WTC11 (cell line): Measurements from ENCODE around the gene VSNL1.

Source experiments
- ATF3 ChIP-seq: sonication (generic); formaldehyde crosslinking; conservative IDR thresholded peaks from 2 replicates; pipeline ENCODE4 v1.8.1; 2022; ENCODE audit warnings: mild to moderate bottlenecking, missing genetic modification reagents
- CTCF ChIP-seq: fragments of 200-600 bp; IDR thresholded peaks from 2 replicates; pipeline ENCODE4 v1.8.0; 2022; ENCODE audit warnings: antibody characterized with exemption
- IRF1 ChIP-seq: sonication (generic); formaldehyde crosslinking; IDR thresholded peaks from 2 replicates; pipeline ENCODE4 v1.8.0; 2023; ENCODE audit warnings: missing genetic modification reagents
- MAX ChIP-seq: sonication (generic); formaldehyde crosslinking; IDR thresholded peaks from 2 replicates; pipeline ENCODE4 v1.8.0; 2022; ENCODE audit warnings: mild to moderate bottlenecking, missing genetic modification reagents
- PRDM15 ChIP-seq: sonication (generic); formaldehyde crosslinking; IDR thresholded peaks from 2 replicates; pipeline ENCODE4 v1.8.0; 2022; ENCODE audit warnings: missing genetic modification reagents
- USF2 ChIP-seq: sonication (generic); formaldehyde crosslinking; IDR thresholded peaks from 2 replicates; pipeline ENCODE4 v1.8.1; 2023; ENCODE audit warnings: mild to moderate bottlenecking, missing genetic modification reagents, moderate library complexity

GRCh38 chr2:17620280-17620679 is 79.8 kb downstream of the VSNL1 start:
- TF ChIP-seq IRF1 (CRISPR knock-in tag), result no peak
- TF ChIP-seq CTCF, result no peak
- TF ChIP-seq MAX (CRISPR knock-in tag), result no peak
- TF ChIP-seq PRDM15 (CRISPR knock-in tag), result no peak
- TF ChIP-seq USF2 (CRISPR knock-in tag), result no peak
- TF ChIP-seq ATF3 (CRISPR knock-in tag), result no peak
